ENCODE measurements around the gene TAF5L.
"Not testable (repeated sequence)": the region's sequence is repeated elsewhere in the genome, so short reads cannot be mapped to it uniquely, and the experiment has no call there.

TAF5L gene

GRCh38 chr1:229567109-229567868 is 58.6 kb downstream of the TAF5L start:
- DNase-seq (ENCODE audit: low read depth) = no peak

DNA sequence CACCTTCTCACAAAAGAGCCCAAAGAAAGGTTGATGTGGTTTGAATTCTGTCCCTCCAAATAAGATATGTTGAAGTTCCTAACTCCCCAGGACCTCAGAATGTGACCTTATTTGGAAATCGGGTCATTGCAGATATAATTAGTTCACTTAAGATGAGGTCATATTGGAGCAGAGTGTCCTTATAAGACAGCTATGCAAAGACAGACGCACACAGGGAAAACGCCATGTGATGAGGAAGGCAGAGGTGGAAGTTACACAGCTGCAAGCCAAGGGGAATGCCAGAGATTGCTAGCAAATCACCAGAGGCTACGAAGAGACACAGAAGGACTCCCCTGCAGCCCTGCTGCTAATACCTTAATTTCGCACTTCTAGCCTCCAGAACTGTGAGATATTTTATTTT is 62.2 kb downstream of the TAF5L start:
- DNase-seq (ENCODE audit: low read depth) = no peak

GRCh38 chr1:229563241-229563640 is 62.7 kb downstream of the TAF5L start:
- no peak for DNase-seq (ENCODE audit: low read depth)

DNA sequence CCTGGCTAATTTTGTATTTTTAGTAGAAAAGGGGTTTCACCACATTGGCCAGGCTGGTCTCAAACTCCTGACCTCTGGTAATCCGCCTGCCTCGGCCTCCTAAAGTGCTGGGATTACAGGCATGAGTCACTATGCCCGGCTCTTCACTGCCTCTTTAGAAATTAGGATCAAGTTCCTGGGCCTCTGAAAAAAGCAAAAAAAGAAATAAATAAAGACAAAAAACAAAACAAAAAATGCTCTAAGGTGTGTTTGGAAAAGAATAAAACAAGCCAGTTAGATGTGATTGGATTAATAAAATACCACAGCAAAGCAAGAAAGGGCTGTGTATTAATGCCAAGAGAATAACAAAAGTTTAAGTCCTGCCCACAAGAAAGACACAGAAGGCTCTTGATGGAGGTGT is 63.2 kb downstream of the TAF5L start:
- no peak for DNase-seq (ENCODE audit: low read depth)

DNA sequence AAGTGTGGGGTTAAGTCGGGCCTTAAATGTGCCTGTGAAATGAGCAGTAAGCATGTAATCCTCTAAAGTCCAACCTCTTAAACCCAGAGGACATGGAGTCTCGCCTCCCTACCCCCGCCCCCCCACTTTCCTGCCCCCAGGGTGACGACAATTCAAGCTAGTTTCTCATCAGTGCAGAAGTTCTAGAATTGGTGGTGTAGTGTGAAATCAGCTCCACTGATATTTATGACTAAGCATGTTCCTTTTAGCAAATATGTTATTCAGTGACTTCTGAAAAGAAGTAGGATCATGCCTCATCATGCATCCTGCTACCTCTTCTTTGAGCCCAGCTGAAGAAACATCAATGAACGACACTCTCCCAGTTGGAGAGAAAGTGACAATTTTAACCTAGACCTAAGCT is 64.8 kb downstream of the TAF5L start:
- DNase-seq (ENCODE audit: low read depth) = no peak

- not testable (repeated sequence) for DNase-seq (ENCODE audit: low read depth)
Observed at GRCh38 chr1:229560124-229560523, 65.8 kb downstream of the TAF5L start.

DNA sequence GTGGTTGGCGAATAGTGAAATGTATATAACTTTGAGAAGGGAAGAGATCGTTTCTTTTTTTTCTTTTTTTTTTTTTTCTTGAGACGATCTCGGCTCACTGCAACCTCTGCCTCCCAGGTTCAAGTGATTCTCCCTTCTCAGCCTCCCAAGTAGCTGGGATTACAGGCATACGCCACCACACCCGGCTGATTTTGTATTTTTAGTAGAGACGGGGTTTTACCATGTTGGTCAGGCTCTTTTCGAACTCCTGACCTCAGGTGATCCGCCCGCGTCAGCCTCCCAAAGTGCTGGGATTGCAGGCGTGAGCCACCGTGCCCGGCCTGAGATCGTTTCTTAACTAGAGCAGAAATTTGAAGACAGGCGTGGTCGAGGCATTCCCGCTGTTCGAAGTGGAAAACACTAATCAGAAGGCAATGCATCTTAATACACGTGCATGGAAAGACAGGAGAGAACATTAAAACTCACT is 66.6 kb downstream of the TAF5L start:
- not testable (repeated sequence) for DNase-seq (ENCODE audit: low read depth)

- peak; percentile 68 for DNase-seq (ENCODE audit: low read depth)
Observed at GRCh38 chr1:229558460-229559335, 67.2 kb downstream of the TAF5L start, which contains the start of gene ABCB10. TSS of gene ABCB10 (minus strand) at chr1:229558707. CDS start at chr1:229558652, 55 bp downstream.

- DNase-seq (ENCODE audit: low read depth) = peak; percentile 2
Observed at GRCh38 chr1:229557913-229558414, 68.0 kb downstream of the TAF5L start.

DNA sequence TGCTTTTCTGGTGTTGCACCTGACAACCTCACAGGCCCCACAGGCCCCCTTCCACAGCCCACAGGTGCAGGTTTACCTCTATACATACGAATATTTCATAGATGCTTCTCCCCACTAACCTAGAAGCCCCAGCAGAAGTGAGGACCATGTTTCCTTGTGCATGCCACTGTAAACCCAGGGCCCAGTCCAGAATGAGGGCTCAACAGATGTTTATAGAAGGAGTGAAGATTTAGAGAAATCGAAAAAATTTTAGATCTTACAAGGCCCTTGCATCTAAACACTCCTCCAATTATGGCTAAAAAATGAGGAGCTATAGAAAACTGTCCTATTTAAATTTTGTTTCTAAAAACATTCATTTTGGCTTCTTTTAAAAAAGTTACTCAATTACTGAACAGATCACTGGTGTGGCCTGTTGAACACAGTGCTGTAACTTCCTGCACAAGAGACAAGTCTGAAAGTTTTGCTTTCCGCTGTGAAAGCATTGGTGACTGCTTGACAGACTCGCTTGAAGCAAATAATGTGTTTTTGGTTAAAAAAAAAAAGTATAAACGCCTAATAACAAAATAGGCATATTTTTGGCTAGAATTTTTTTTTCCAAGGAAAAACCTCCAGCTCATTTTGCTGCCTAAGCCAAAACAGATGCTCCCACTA is 68.6 kb downstream of the TAF5L start:
- DNase-seq (ENCODE audit: low read depth) = no peak

- DNase-seq (ENCODE audit: low read depth) = no peak
Observed at GRCh38 chr1:229554886-229555621, 70.9 kb downstream of the TAF5L start.

DNA sequence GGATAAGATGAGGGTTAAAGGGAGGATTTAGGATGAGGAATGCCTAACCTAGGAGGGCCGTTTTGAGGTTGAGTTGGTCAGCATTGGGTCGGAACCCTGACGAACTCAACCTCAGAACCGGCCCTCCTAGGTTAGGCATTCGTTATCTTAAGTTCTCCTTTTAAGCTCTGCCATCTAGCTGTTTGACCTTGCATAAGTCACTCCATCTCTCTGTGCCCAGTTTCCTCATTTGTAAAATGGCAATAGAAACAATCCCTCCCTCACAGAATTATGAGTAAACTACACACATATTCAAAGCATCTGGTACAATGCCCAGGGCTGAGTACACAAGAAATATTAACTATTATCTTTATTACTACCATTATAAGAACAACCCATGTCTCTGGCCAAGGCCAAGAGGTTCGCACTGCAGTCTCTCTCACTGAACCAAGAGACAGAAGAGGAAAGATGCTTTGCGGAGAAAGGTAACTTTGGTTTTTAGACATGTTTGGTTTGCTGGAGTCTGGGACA is 72.2 kb downstream of the TAF5L start:
- DNase-seq (ENCODE audit: low read depth) = no peak

- no peak for DNase-seq (ENCODE audit: low read depth)
Observed at GRCh38 chr1:229552732-229553131, 73.2 kb downstream of the TAF5L start.

- DNase-seq (ENCODE audit: low read depth) = no peak
Observed at GRCh38 chr1:229550812-229551567, 74.9 kb downstream of the TAF5L start.

- no peak for DNase-seq (ENCODE audit: low read depth)
Observed at GRCh38 chr1:229547542-229547941, 78.4 kb downstream of the TAF5L start.

GRCh38 chr1:229544587-229544986 is 81.3 kb downstream of the TAF5L start:
- DNase-seq (ENCODE audit: low read depth) = no peak

Measured in T follicular helper cell (primary cell).